ENCODE data around the gene AVPR1A. TPM values are rescaled to one million over a fixed set of nuclear protein-coding genes. Genes with fewer than 3 reads are reported as not detected.

Gene AVPR1A
- total and polyA plus RNA-seq, 12 donors = 0.66 to 3.3 (median 1.5) TPM

- Histone ChIP-seq H3K27ac (no peak overlapping the region), H3K27me3 (peaks cover 0 to 6% (median 0%) of the 10 kb centered on the region in 7 donors), H3K4me1 (no peaks in the 10 kb centered on the region), H3K9me3 (no peaks in the 10 kb centered on the region), H3K4me3 (no peak overlapping the region), H3K36me3 (no peaks in the 10 kb centered on the region)
- TF ChIP-seq, protein P1, sequence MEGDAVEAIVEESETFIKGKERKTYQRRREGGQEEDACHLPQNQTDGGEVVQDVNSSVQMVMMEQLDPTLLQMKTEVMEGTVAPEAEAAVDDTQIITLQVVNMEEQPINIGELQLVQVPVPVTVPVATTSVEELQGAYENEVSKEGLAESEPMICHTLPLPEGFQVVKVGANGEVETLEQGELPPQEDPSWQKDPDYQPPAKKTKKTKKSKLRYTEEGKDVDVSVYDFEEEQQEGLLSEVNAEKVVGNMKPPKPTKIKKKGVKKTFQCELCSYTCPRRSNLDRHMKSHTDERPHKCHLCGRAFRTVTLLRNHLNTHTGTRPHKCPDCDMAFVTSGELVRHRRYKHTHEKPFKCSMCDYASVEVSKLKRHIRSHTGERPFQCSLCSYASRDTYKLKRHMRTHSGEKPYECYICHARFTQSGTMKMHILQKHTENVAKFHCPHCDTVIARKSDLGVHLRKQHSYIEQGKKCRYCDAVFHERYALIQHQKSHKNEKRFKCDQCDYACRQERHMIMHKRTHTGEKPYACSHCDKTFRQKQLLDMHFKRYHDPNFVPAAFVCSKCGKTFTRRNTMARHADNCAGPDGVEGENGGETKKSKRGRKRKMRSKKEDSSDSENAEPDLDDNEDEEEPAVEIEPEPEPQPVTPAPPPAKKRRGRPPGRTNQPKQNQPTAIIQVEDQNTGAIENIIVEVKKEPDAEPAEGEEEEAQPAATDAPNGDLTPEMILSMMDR (IDR thresholded peaks at IDR 0.05) = no peak
- 84 to 89% methylated on average over 2 of the region's 2 CpGs for WGBS, 2 donors
- ATAC-seq = no peak
- DNase-seq = no peak
- intact Hi-C loops (cut with DNase I) = no loop called here
Observed at GRCh38 chr12:63164911-63165310, 13.9 kb upstream of the AVPR1A start.

DNA sequence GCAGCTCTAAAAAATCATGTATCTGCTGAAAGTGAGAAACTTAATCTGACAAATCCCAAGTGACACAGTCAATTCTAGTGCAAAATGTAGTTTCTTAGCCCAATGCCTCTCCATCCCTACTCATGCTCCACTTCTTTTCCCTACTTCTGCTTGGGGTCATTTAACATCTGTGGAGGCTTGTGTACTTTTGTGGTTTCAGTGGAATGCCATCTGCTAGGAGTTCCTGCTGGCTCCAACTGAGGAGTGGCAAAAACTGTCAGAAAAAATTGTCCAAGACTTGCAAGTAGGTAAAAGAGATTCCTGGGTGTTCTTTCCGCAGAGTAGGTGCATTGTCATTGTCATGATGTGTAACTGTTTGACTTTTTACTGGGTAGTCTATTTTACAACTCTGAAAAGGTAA lies 12.5 kb upstream of the AVPR1A start:
- TF ChIP-seq, protein P1 (IDR thresholded peaks at IDR 0.05) = no peak
- DNase-seq = no peak

DNA sequence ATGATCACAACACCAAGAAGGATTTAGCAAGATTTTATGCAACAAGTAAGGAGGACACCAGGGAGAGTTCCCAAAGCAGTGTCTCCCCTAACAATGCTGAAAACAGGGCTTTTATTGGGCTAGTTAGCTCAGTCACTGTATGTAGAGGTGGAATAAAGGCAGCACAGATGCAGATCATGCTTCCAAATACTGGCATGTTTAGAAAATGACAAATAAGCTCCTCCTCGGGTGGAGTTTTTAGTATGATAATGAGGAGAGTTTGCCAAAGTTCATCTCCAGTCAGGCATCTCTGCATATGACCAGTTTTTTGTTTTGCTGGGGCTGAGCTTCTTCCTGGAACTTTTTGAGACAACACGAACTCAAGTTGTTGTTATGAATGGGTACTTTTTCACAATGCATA lies 4.4 kb upstream of the AVPR1A start:
- WGBS, 2 donors = 79 to 83% methylated on average over 2 of the region's 2 CpGs
- DNase-seq (no peak), ATAC-seq (no peak)
- TF ChIP-seq, protein P1 (IDR thresholded peaks at IDR 0.05) = no peak
- Histone ChIP-seq H3K9me3 (no peaks in the 10 kb centered on the region), H3K4me1 (peaks cover 0 to 25% (median 21%) of the 10 kb centered on the region in 9 donors), H3K27ac (no peak overlapping the region), H3K36me3 (no peaks in the 10 kb centered on the region), H3K4me3 (no peak overlapping the region), H3K27me3 (peaks cover 3 to 50% (median 32%) of the 10 kb centered on the region in 7 donors)
- intact Hi-C loops (cut with DNase I) = no loop called here

More for the DNA sequence above, 12.5 kb upstream of the AVPR1A start:
- 83 to 89% methylated on average over 1 of the region's 1 CpG for WGBS, 2 donors
- no peaks in the 10 kb centered on the region for H3K9me3 ChIP-seq
- peaks cover 0 to 3% (median 0%) of the 10 kb centered on the region in 7 donors for H3K27me3 ChIP-seq
- no peak overlapping the region for H3K4me3 ChIP-seq
- no peak overlapping the region for H3K27ac ChIP-seq
- H3K36me3 ChIP-seq = no peaks in the 10 kb centered on the region
- intact Hi-C loops (cut with DNase I) = no loop called here
- no peaks in the 10 kb centered on the region for H3K4me1 ChIP-seq
- ATAC-seq = no peak

- Histone ChIP-seq H3K4me3 (no peak overlapping the region), H3K27ac (no peak overlapping the region), H3K9me3 (no peaks in the 10 kb centered on the region), H3K27me3 (peaks cover 8 to 58% (median 40%) of the 10 kb centered on the region in 7 donors), H3K36me3 (no peaks in the 10 kb centered on the region), H3K4me1 (peaks cover 0 to 31% (median 23%) of the 10 kb centered on the region in 9 donors)
- ATAC-seq (no peak), DNase-seq (no peak)
- TF ChIP-seq, protein P1 (IDR thresholded peaks at IDR 0.05) = no peak
- WGBS, 2 donors = 86 to 87% methylated on average over 5 of the region's 5 CpGs
- intact Hi-C loops (cut with DNase I) = loop anchor here in 1 of 10 donors (5.0 kb wide), 1 partner anchor 153 kb away; no protein-coding TSS in a partner anchor
Observed at GRCh38 chr12:63154560-63154959, 3.6 kb upstream of the AVPR1A start.
